Loucy (cell line): ENCODE data around the gene MACROD2.

Source experiments
- H2AFZ ChIP-seq: fragments of 200-600 bp; sonication (generic); 2 replicates; pipeline ENCODE4 v1.6.0; 2016; ENCODE audit warnings: antibody characterized with exemption, mild to moderate bottlenecking, low read length, moderate library complexity
- H3F3A ChIP-seq: fragments of 200-600 bp; 2 replicates; pipeline ENCODE4 v1.6.0; 2016; ENCODE audit warnings: antibody characterized with exemption, low read depth, mild to moderate bottlenecking
- H3K27me3 ChIP-seq: fragments of 200-600 bp; sonication (generic); 2 replicates; pipeline ENCODE4 v1.6.1; 2014; ENCODE audit warnings: low read length, mild to moderate bottlenecking; ENCODE audit not compliant: insufficient read depth, poor library complexity, severe bottlenecking
- H3K36me3 ChIP-seq: fragments of 200-600 bp; sonication (generic); 2 replicates; pipeline ENCODE4 v1.6.1; 2016; ENCODE audit warnings: low read length; ENCODE audit not compliant: insufficient read depth
- H3K4me1 ChIP-seq: fragments of 200-600 bp; sonication (generic); 2 replicates; pipeline ENCODE4 v1.5.1; 2014; ENCODE audit warnings: low read length, mild to moderate bottlenecking; ENCODE audit not compliant: insufficient read depth, poor library complexity, severe bottlenecking
- H3K4me2 ChIP-seq: fragments of 200-600 bp; sonication (generic); 2 replicates; pipeline ENCODE4 v1.6.0; 2014; ENCODE audit warnings: antibody characterized with exemption, low read length, low read depth, mild to moderate bottlenecking; ENCODE audit not compliant: poor library complexity, severe bottlenecking
- H3K4me3 ChIP-seq: fragments of 200-600 bp; sonication (generic); 2 replicates; pipeline ENCODE4 v1.5.1; 2014; ENCODE audit warnings: low read length, mild to moderate bottlenecking, mixed read lengths; ENCODE audit not compliant: poor library complexity, severe bottlenecking
- H3K79me2 ChIP-seq: fragments of 200-600 bp; sonication (generic); 2 replicates; pipeline ENCODE4 v1.6.1; 2014; ENCODE audit warnings: low read length; ENCODE audit not compliant: insufficient read depth
- H3K9ac ChIP-seq: fragments of 200-600 bp; sonication (generic); 2 replicates; pipeline ENCODE4 v1.6.0; 2014; ENCODE audit warnings: mild to moderate bottlenecking, low read depth, low read length, moderate library complexity; ENCODE audit not compliant: poor library complexity, severe bottlenecking
- H3K9me2 ChIP-seq: fragments of 200-600 bp; sonication (generic); replicated peaks from 2 replicates; pipeline ENCODE4 v1.6.1; 2016; ENCODE audit warnings: low read depth, low read length, mixed read lengths
- H3K9me3 ChIP-seq: fragments of 200-600 bp; sonication (generic); 2 replicates; pipeline ENCODE4 v1.6.1; 2014; ENCODE audit warnings: mild to moderate bottlenecking, antibody characterized with exemption, low read length, low read depth; ENCODE audit not compliant: insufficient read depth
- H4K20me1 ChIP-seq: fragments of 200-600 bp; sonication (generic); 2 replicates; pipeline ENCODE4 v1.6.0; 2014; ENCODE audit warnings: antibody characterized with exemption, low read length, mild to moderate bottlenecking; ENCODE audit not compliant: insufficient read depth, poor library complexity, severe bottlenecking
- CTCF ChIP-seq: fragments of 200-600 bp; sonication (generic); conservative IDR thresholded peaks from 2 replicates; pipeline ENCODE4 v1.5.1; 2014; ENCODE audit warnings: mild to moderate bottlenecking, antibody characterized with exemption, low read length
- EZH2phosphoT487 ChIP-seq: fragments of 200-600 bp; IDR thresholded peaks from 2 replicates; pipeline ENCODE4 v1.6.1; 2018; ENCODE audit warnings: antibody characterized with exemption, mild to moderate bottlenecking, moderate library complexity, borderline replicate concordance

MACROD2 gene

GRCh38 chr20:14065774-14066173 lies 70.5 kb downstream of the MACROD2 start:
- H3K9me2 ChIP-seq = no peaks in the 10 kb centered on the region
- H3F3A ChIP-seq = no peaks in the 10 kb centered on the region
- H3K4me3 ChIP-seq = no peak overlapping the region
- no peaks in the 10 kb centered on the region for H3K9me3 ChIP-seq
- TF ChIP-seq CTCF (no peak), EZH2phosphoT487 (no peak)
- H3K9ac ChIP-seq = no peak overlapping the region
- no peak overlapping the region for H2AFZ ChIP-seq
- H3K4me2 ChIP-seq = no peak overlapping the region
- no peaks in the 10 kb centered on the region for H3K27me3 ChIP-seq
- no peaks in the 10 kb centered on the region for H3K79me2 ChIP-seq
- no peaks in the 10 kb centered on the region for H3K36me3 ChIP-seq
- no peaks in the 10 kb centered on the region for H4K20me1 ChIP-seq
- H3K4me1 ChIP-seq = no peaks in the 10 kb centered on the region

- H4K20me1 ChIP-seq = no peaks in the 10 kb centered on the region
- no peak overlapping the region for H3K4me3 ChIP-seq
- H3K79me2 ChIP-seq = no peaks in the 10 kb centered on the region
- no peaks in the 10 kb centered on the region for H3K36me3 ChIP-seq
- H3K9me2 ChIP-seq = no peaks in the 10 kb centered on the region
- no peak overlapping the region for H2AFZ ChIP-seq
- no peak for TF ChIP-seq EZH2phosphoT487
- TF ChIP-seq CTCF = no peak
- H3K4me1 ChIP-seq = no peaks in the 10 kb centered on the region
- H3K9ac ChIP-seq = no peak overlapping the region
- H3K4me2 ChIP-seq = no peak overlapping the region
- no peaks in the 10 kb centered on the region for H3K27me3 ChIP-seq
- H3F3A ChIP-seq = no peaks in the 10 kb centered on the region
- no peaks in the 10 kb centered on the region for H3K9me3 ChIP-seq
Observed at GRCh38 chr20:14067603-14068002, 72.3 kb downstream of the MACROD2 start.

GRCh38 chr20:14069796-14070195 lies 74.5 kb downstream of the MACROD2 start:
- Histone ChIP-seq H3F3A (no peaks in the 10 kb centered on the region), H4K20me1 (no peaks in the 10 kb centered on the region), H3K9me2 (no peaks in the 10 kb centered on the region), H3K36me3 (no peaks in the 10 kb centered on the region), H3K4me1 (no peaks in the 10 kb centered on the region), H2AFZ (no peak overlapping the region), H3K27me3 (no peaks in the 10 kb centered on the region), H3K4me3 (no peak overlapping the region), H3K9me3 (no peaks in the 10 kb centered on the region), H3K79me2 (no peaks in the 10 kb centered on the region), H3K4me2 (no peak overlapping the region), H3K9ac (no peak overlapping the region)
- TF ChIP-seq CTCF (no peak), EZH2phosphoT487 (no peak)
